HG02623 (cell line): Measurements from ENCODE around the gene TRIM2.

Experiments
- ATAC-seq: cut with Tn5 transposase; IDR thresholded peaks from one replicate; pipeline ENCODE4 v1.9.1; 2021; ENCODE audit warnings: moderate library complexity; ENCODE audit not compliant: unreplicated experiment

Gene TRIM2

DNA sequence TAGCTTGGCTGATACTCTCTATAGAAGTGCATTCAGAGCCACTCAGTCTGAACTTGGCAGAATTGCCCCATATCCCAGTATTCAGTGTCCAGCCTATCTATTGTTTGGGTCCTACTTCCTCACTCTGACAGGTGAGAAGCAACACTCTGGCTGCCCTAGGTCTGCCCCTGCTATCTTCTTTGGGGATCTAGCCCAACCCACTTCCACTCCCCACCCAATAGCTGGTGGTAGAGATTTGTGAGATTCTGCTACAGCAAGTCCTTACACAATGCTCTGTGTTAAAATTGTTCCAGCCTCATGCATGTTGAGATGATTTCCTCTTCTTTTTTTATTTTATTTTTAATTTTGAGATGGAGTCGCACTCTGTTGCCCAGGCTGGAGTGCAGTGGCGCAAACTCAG is 67.6 kb downstream of the TRIM2 start:
- ATAC-seq, result no peak

DNA sequence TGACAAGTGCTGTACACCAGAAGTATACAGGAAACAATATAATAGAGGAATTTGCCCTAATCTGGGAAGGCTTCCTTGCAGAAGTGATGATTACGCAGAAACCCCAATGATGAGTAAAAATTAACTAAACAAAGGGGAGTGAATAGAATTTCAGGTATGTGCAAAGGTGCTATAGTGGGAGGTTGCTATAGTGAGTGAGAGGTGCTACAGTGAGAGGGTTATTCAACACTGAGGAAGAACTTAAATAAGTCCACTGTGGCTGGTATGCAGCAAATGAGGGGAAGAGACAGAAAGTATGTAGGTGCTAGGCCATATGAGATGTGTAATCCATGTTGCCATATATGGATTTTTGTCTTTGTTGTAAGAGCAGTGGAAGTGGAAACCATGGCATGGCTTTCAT is 69.5 kb downstream of the TRIM2 start:
- ATAC-seq, result no peak

DNA sequence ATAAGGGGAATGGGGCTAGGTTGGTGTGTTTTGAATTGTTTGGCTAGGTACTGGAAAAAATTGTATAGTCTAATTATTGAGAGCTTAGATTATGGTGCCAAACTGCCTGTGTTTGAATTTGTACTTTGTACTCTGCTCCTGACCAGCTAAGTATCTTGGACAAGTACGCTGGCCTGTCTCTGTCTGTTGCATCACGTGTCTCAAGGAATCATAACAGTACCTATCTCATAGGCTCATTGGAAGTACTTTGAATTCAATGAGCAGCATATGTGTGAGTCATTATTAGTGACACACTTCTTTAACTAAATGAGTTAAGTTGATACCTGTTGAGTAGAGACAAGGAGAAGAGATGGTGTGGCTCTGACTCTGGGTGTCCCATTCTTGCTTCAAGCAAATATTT is 70.7 kb downstream of the TRIM2 start:
- no peak for ATAC-seq

DNA sequence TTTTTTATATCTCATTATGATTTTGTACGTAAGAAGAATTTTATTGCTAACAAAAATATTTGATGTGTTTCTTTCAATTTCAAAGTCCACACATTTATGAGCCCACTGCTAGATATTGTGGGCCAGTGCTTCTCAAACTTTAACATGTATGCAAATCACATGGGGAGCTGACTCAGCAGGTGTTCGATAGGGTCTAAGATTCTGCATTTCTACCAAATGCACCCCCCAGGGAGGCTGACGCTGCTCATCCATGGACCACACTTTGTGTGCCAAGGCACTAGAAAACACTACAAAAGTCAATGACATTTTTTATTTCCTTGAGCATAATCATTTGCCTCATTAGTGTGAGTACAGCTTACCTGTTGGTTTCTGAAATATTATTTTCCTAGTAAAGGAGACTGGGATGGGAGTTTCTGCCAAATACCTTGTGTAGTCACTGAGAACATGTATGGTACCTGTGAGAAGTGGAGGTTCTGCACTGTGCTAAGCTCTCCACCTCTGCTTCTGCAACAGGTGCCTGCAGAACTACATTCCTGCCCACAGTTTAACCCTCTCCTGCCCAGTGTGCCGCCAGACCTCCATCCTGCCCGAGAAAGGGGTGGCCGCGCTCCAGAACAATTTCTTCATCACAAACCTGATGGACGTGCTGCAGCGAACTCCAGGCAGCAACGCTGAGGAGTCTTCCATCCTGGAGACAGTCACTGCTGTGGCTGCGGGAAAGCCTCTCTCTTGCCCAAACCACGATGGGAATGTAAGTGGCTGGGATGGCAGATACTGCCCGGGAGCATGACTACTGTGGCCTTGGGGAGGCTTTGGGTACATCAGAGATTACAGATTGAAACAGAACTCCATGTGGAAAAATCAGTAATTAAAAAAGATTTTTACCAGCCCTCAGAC is 71.4 kb downstream of the TRIM2 start:
- no peak for ATAC-seq

DNA sequence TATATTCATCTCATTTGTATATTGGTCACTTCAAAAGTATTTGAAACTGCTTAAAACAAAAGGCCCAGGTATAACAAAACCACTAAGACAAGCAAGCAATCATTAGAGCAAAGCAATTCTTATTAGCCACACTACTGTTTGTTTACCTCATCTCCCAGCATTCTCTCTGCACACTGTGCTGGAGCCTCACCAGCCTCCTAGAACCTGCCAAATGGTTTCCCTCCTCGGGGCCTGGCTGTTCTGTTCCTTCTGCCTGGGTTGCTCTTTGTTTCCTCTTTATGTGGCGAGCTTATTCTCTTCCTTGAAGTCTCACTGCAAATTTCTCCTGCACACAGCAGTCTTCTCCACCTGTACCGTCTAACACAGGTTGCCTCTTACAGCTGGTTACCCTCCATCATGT is 72.7 kb downstream of the TRIM2 start:
- ATAC-seq, result no peak

DNA sequence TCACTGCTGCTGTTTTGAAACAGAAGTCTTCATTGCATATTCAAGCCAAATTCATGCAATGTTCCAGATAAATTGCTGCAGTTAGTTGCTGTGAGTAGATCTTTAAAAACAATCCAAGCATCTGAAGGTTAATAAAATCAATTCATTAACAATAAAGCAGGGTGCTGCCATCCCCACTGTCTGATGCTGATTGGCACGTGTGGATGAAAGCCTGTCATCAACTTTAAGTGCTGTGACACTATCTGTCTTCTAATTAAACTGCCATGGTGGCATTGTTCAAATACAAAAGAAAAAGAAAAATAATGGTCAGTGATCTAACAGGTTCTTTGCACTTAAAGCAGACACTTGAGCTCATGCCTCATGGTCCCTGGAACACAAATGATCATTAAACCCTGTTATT is 77.2 kb downstream of the TRIM2 start:
- ATAC-seq, result no peak

DNA sequence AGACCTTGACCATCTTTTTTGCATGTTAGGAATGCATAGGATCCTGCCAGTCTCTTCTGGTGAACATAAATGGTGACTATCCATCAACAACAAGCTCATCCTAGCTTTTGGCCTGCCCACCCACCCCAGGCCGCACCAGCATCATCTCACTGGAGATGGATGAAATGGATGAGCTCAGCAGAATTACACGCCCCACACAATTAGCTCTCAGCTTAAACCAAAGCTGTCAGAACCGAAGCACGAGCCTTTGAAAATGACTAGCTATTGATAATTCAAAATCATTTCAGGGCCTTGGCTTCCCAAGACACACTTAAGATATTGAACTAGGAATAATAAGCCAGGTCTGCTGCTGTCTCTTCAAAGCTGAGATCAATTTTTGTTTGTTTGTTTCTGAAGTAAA is 77.8 kb downstream of the TRIM2 start:
- ATAC-seq, result no peak

DNA sequence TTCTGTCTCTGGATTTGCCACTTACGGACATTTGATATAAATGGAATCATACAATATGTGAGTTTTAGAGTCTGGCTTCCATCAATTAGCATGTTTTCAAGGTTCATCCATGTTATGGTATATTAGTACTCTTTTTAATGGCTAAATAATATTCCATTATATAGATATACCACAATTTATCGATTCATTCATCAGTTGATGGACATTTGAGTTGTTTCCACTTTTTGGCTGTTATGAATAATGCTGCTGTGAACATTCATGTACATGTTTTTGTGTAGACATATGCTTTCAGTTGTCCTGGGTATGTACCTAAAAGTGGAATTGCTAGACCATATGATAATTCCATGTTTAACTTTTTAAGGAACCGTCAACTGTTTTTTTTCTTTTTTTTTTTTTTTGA is 79.0 kb downstream of the TRIM2 start:
- ATAC-seq, result no peak

DNA sequence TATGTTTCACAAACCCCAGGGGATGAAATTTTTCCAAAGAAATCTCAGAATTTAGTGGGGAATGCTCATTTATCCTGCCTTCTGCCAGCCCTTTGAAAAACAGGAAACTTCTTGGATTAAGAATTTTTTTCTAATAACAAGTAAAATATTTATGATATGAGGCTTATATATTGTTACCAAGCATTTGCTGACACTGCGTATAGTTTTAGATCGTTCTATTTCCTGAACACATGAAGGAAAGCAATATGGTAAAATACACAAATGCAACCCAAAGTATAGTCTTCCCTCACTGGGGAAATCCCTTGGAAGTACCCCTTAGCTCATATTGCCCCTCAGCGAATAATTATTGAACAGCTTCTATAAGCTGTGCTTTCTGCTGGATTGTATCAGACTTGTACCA is 85.9 kb downstream of the TRIM2 start:
- no peak for ATAC-seq

DNA sequence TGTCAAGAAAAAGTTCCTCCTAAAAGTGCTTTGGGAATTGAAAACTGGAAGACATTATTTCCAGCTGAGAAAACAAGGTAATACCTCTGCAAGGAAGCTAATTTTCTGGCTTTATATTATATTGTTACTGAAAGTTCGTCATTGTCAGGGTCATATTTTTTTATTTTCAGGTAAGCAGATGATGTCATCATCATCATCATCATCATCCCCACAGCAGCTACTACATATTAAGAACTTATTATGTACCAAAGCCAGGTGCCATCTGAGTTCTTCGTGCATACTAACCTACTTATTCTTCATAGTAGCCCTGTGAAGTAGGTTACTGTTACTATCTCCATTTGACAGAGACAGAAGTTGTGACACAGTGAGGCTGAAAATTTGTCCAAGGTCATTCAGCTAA is 87.3 kb downstream of the TRIM2 start:
- ATAC-seq, result no peak

DNA sequence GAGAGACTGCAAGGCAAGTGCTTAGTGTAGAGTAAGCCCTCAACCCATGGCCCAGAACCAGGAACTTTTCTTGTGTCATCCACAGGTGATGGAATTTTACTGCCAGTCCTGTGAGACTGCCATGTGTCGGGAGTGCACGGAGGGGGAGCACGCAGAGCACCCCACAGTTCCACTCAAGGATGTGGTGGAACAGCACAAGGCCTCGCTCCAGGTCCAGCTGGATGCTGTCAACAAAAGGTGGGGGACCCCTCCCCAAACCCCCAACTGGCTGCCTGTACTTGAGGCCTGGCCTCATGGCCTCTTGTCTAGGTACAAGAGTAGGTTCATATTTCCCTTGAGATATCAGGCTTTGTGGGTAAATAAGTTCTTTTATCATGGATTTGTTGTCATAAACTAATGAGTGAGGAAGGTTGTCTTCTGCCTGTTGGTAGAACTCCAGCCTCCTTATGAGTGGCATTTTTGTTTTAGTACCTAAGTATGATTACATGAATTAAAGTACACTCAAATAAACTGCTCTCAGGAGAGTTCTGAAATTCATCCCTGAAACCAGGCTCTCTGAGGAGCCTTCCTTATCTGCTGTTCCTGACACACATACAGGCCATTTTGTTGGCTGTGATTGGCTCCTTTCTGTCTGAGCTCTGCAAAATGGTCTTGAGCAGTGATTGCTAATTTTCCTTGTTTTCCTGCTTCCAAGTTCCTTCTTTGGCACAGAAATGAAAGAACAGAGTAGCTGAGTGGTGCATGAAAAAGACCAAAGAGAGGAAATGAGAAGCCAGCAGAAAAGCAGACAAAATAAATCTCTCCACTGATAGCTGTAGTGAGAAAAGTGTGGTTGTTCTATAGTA is 88.9 kb downstream of the TRIM2 start:
- no peak for ATAC-seq

DNA sequence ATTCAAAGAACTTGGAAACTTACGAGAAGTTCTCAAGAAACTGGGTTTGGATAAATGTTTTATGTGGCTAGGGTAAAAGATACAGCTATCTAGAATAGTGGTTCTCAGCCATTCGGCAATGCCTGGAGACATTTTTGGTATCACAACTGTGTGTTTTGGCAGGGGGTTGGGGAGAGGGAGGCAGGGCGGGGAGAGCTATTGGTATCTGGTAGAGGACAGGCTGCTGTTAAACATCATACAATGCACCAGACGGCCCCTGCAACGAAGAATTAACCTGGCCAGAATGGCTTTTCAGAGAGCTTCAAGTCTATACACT is 89.5 kb downstream of the TRIM2 start:
- ATAC-seq, result no peak

DNA sequence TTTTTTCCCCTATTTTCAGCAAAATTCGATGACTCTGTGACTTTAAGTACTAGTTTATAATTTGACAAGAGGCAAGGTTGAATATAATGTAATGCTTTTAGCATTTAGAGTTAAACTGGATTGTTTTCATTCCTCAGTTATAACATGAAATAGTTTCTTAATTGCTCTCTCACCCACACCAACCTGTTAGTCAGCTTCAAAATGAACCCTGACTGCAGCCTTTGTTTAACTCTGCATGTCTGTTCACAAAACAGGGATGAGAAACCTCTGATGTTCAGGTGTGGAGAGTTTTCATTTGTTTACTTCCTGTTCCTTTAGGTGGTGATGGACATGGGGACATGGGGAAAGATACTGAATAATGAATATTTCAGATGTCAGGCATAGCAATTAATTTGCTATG is 90.4 kb downstream of the TRIM2 start:
- no peak for ATAC-seq

DNA sequence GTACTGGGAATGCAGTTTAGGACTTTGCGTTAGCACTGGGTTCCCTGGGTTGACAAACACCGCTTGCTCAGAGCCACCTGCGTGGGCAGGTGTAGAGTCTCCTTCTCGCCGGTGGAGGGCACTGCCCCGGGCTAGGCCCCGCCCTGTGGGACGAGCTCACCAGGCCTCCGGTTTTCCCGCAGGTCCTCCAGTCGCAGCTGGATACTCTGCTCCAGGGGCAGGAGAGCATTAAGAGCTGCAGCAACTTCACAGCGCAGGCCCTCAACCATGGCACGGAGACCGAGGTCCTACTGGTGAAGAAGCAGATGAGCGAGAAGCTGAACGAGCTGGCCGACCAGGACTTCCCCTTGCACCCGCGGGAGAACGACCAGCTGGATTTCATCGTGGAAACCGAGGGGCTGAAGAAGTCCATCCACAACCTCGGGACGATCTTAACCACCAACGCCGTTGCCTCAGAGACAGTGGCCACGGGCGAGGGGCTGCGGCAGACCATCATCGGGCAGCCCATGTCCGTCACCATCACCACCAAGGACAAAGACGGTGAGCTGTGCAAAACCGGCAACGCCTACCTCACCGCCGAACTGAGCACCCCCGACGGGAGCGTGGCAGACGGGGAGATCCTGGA is 91.0 kb downstream of the TRIM2 start:
- no peak for ATAC-seq

DNA sequence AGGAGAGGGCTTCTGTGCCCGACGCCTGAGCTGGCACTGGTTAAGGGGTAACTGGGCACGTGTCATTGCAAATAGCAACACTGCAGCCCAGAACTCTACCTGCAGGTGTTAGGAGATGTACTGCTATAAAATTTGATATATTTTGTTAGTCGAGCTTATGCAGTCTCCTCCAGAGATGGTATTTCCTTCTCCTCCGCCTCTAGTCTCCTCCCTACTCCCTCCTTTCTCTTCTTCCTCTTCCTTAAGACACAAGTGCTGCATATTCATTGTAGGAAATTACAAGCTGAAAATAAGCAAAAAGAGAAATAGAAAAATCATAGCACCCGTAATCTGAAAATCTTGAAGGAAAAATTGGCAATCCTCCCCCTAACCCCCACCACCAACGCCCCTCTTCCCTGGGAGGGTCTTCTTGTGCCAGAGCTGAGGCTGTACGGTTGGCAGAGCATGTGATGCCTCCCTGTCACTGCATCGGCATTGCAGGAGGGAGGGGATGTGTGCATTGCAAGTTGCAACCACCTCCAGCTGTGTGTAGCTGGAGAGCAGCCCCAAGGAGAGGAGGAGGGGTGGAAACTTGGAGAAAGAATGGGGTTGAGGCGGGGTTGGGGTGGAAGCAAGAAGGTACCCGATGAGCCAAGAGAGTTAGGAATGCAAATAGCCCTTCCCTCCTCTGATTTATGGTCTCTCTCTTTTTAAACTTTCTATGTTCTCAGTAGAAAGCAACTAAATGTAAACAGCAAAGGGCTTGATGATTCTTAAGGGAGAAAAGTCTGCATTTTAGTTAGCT is 92.0 kb downstream of the TRIM2 start:
- ATAC-seq, result no peak

DNA sequence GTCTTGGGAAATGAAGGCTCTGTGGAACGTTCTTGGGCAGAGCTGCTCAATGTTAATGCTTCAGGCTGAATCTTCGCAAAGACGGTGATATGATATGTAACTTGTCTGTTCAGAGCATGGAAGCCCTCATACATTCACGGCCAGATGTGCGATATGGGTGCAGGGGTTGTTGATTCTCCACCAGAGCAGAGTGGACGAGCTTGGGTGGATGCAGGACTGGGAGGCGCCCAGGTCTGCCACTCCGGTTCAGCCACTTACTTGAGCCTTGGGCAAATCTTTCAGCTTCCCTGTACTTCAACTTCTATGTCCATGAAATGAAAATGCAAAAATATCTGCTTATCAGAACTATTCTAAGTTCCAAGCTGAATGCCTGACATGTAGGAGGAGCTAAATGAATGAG is 92.9 kb downstream of the TRIM2 start:
- no peak for ATAC-seq

DNA sequence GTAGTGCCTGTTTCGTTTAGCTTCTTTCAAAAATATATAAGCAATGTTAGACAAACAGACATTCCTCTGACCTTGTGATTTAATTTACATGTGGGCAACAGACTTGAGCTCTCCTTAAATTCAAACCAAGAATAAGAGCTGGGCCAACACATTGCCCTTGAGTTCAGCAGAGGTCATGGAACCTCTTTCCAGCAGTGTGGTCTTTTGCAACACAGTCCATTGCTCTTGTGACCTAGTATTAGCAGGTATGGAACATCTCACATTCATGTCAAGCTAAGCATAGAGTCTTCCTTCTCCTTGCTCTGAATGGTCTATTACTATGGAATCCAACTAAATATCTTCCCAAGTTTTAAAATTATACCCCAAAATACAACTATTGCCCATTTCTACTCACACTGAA is 106.5 kb downstream of the TRIM2 start:
- no peak for ATAC-seq

DNA sequence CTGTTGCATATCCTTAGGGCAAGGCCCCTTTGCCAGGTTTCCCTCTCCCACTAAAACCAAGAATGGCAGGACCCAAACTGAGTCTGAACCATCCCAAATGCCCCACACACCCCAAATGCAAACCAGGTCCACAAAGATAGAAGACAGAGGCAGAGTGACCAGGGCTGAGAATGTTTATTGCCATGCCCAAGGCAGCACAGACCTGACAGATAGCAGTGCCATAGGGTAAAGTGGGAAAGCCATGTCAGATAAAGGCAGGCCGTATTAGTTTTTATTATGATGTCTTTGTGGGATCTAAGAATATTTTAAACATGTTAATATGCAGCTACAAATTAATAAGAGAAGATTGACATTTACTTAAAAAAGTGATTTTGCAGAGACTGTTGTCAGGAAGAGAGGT is 110.7 kb downstream of the TRIM2 start:
- no peak for ATAC-seq

DNA sequence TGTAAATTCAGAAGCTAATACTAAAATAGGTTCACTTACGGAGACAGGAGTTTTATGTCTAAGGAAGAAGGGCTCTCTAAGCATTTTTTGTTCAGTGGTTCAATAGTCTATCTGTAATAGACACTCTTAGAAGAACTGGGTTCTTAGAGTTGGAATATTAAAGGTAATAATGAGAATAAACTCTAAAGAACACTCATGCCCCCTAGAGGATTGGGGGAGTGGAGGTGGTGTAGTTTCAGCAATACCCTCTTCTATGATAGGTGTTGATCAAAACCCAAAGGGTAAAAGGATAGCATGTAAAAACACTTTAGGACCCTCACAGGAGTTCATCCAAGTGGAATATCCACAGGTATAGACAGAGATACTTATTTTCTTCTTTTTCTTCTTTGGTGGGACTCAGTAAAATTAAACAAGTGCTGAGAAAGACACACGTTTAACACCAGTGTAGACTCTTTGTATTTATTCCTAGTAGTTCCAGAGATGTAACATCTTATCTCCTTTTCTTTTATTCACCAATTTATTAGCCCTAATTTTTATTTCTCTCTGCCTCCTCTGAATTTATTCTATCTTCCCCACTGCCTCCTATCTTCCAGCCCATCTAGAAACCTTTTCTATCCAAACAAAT is 114.6 kb downstream of the TRIM2 start:
- no peak for ATAC-seq

DNA sequence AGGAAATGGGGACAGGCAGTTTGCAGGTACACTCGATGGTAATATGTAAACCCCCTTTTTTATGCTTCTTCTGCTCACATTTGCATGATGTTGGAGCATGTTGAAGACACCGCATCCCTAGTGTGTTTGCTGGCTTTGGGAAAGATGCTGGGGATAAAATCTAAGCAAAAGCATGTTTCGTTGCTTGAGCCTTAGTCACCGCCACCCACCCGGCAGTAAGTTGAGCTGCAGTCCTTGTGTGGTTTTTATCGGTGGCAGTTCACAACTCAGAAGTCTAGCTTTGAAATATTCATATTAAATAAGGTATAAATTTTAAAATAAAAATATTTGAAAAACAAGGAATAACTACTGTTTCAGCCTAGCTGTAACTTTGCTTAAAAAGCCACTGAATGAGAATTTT is 118.5 kb downstream of the TRIM2 start:
- ATAC-seq, result no peak

DNA sequence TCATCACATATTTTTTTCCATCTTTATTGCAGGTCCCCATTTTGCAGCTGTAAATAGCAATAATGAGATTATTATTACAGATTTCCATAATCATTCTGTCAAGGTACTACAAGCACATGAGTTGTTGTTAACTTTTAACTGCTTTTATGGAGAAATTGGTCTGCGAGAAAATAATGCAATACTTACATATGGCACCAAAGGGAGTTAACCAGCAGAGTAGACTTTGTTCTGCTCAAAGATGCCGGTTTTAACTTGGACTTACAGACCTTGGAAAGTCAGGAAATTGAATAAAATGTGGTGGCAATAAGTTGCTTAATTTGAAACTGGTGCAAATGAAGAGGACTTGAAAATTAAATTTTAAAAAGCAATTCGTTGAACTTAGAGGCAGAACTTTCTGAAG is 119.8 kb downstream of the TRIM2 start:
- no peak for ATAC-seq
